GM12878 (cell line): ENCODE measurements around the gene AEN. TPM values are rescaled to one million over a fixed set of nuclear protein-coding genes. Genes with fewer than 3 reads are reported as not detected.

Experiments used
- ATAC-seq: fragments of 200-7000 bp; cut with Tn5 transposase; 3 replicates; pipeline ENCODE4 v1.9.1; 2020; ENCODE audit warnings: mild to moderate bottlenecking, moderate library complexity
- BruUV-seq: library from RNA; stranded (reverse); fragments of 400-500 nt; replicated peaks from 2 replicates; lab custom pipeline; 2021; lab: Mats Ljungman, UMichigan
- CTCF ChIA-PET: fragments of 300-600 bp; sonication (Branson Sonifier 250); formaldehyde crosslinking; extraction: SDS; loops from one replicate; lab custom pipeline; 2021; ENCODE audit warnings: inconsistent platforms; lab: Yijun Ruan, JAX
- POLR2A ChIA-PET: fragments of 350-600 bp; formaldehyde crosslinking; extraction: SDS; loops from one replicate; lab custom pipeline; 2021; ENCODE audit warnings: inconsistent platforms; lab: Charles Lee
- RAD21 ChIA-PET: fragments of 300-600 bp; sonication (Branson Sonifier 250); formaldehyde crosslinking; loops from one replicate; lab custom pipeline; 2023; ENCODE audit warnings: antibody characterized with exemption; ENCODE audit not compliant: unreplicated experiment; lab: Charles Lee
- SMC1A ChIA-PET: fragments of 300-600 bp; sonication (Branson Sonifier 250); formaldehyde crosslinking; loops from one replicate; lab custom pipeline; 2023; ENCODE audit not compliant: unreplicated experiment, uncharacterized antibody; lab: Charles Lee
- DNase-seq: peaks from one replicate; pipeline ENCODE4 v3.0.0-alpha.2; 2011; ENCODE audit warnings: low read depth, low spot score
- FAIRE-seq: peaks from 3 replicates; lab custom pipeline; 2011; peaks lifted over from hg19 to GRCh38; lab: Jason Lieb, UNC
- H2AFZ ChIP-seq: 2 replicates; pipeline ENCODE4 v1.6.0; 2011; ENCODE audit warnings: low read depth, low read length, control low read depth; ENCODE audit not compliant: control insufficient read depth
- H3K27ac ChIP-seq: 2 replicates; pipeline ENCODE4 v1.5.1; 2011; ENCODE audit warnings: control low read depth; ENCODE audit not compliant: control insufficient read depth, insufficient read depth
- H3K27me3 ChIP-seq, 2 experiments: replicated peaks in 1 of 2; 2 replicates each; pipeline versions ENCODE4 v1.6.0 to v1.6.1; 2011; ENCODE audit warnings: low read length in 1 of 2; ENCODE audit not compliant: control insufficient read depth in 2 of 2, insufficient read depth in 2 of 2
- H3K36me3 ChIP-seq, 2 experiments: 2 replicates each; pipeline ENCODE4 v1.5.1; 2011; ENCODE audit warnings: low read length in 1 of 2; ENCODE audit not compliant: control insufficient read depth in 2 of 2, insufficient read depth in 2 of 2
- H3K4me1 ChIP-seq: 2 replicates; pipeline ENCODE4 v1.6.1; 2011; ENCODE audit warnings: mild to moderate bottlenecking, low read length, moderate library complexity, mixed read lengths; ENCODE audit not compliant: control insufficient read depth, insufficient read depth
- H3K4me2 ChIP-seq: 2 replicates; pipeline ENCODE4 v1.6.0; 2011; ENCODE audit warnings: control low read depth; ENCODE audit not compliant: control insufficient read depth, insufficient read depth
- H3K4me3 ChIP-seq: fragments of 200-600 bp; sonication (generic); 2 replicates; pipeline ENCODE4 v1.5.1; 2016
- H3K79me2 ChIP-seq: 2 replicates; pipeline ENCODE4 v1.6.0; 2011; ENCODE audit warnings: low read length; ENCODE audit not compliant: control insufficient read depth, insufficient read depth
- H3K9ac ChIP-seq: 2 replicates; pipeline ENCODE4 v1.8.0; 2011; ENCODE audit warnings: low read length, control low read depth, mixed read lengths; ENCODE audit not compliant: control insufficient read depth, insufficient read depth
- H3K9me3 ChIP-seq: replicated peaks from 3 replicates; pipeline ENCODE4 v1.5.1; 2011; ENCODE audit warnings: mild to moderate bottlenecking, low read length; ENCODE audit not compliant: control insufficient read depth, insufficient read depth
- H4K20me1 ChIP-seq: 2 replicates; pipeline ENCODE4 v1.6.0; 2011; ENCODE audit not compliant: control insufficient read depth, insufficient read depth
- EP300 ChIP-seq, 2 experiments: fragments of 150-350 bp in 1 of 2; IDR thresholded peaks; 2 replicates each; pipeline ENCODE4 v1.6.1; 2011 to 2012; ENCODE audit warnings: low read depth in 2 of 2, low read length in 2 of 2, borderline replicate concordance in 1 of 2, improper control_type of control experiment in 1 of 2, inconsistent platforms in 1 of 2; ENCODE audit not compliant: control insufficient read depth in 1 of 2
- IKZF2 ChIP-seq, 2 experiments: fragments of 450-650 bp; IDR thresholded peaks; 2 replicates each; pipeline ENCODE4 v1.6.1; 2017; ENCODE audit warnings: mild to moderate bottlenecking in 2 of 2, moderate library complexity in 2 of 2
- MTA2 ChIP-seq: fragments of 450-650 bp; IDR thresholded peaks from 2 replicates; pipeline ENCODE4 v1.6.1; 2016; ENCODE audit warnings: low read depth, mild to moderate bottlenecking, moderate library complexity
- POU2F2 ChIP-seq: IDR thresholded peaks from 3 replicates; pipeline ENCODE4 v1.6.1; 2011; ENCODE audit warnings: low read depth, mild to moderate bottlenecking, low read length, borderline replicate concordance
- RUNX3 ChIP-seq: IDR thresholded peaks from 2 replicates; pipeline ENCODE4 v1.6.1; 2012; ENCODE audit warnings: low read length, inconsistent platforms
- SMC3 ChIP-seq: IDR thresholded peaks from 2 replicates; pipeline ENCODE4 v1.6.1; 2011; ENCODE audit warnings: low read length, improper control_type of control experiment, borderline replicate concordance
- WGBS: methylation state at CpG from one replicate; pipeline ENCODE4 v1.1.6; 2016; ENCODE audit warnings: low lambda C conversion rate; ENCODE audit not compliant: insufficient replicate concordance, insufficient coverage; ENCODE audit errors: missing lambda C conversion rate; 5-methylcytosine and 5-hydroxymethylcytosine counted together
- in situ Hi-C: fragments of 300-500 bp; cut with MboI; formaldehyde crosslinking; loops from 9 replicates; pipeline ENCODE4 v1.14.3; 2018; ENCODE audit warnings: mixed read lengths
- intact Hi-C: fragments of 100-400 bp; cut with micrococcal nuclease; formaldehyde crosslinking; loops from one replicate; pipeline ENCODE4 v1.14.2; 2022; ENCODE audit not compliant: unreplicated experiment
- polyA plus RNA-seq, 11 experiments: library from polyadenylated mRNA; depleted of rRNA in 4 of 11; unstranded in 6 of 11; stranded (reverse) in 5 of 11; fragments of >200 nt; fragmentation: Nextera tagmentation in 4 of 11; fragmentation: Illumina TruSeq in 1 of 11; extraction: Ambion mirVana in 4 of 11; extraction: Trizol in 1 of 11; gene quantifications; 1 replicate in 1 of 11; 2 replicates in 10 of 11; pipeline versions ENCODE4 v1.2.1 to v1.2.3, GENCODE V29; 2011 to 2016; ENCODE audit warnings: inconsistent platforms in 2 of 11, missing spikeins in 2 of 11, low read depth in 1 of 11
- total RNA-seq, 4 experiments: library from RNA; depleted of rRNA in 3 of 4; stranded (reverse); fragments of >200 nt in 3 of 4; fragmentation: Illumina TruSeq in 1 of 4; extraction: Trizol in 1 of 4; gene quantifications; 2 replicates each; pipeline versions ENCODE4 v1.2.1 to v1.2.3, GENCODE V29; 2013 to 2021

AEN gene
- total and polyA plus RNA-seq, 10 of the 15 experiments (the other 5 are each of a cell fraction or from before 2014, with no cell fraction given), result 11.7 to 81.2 (median 53.7) TPM

DNA sequence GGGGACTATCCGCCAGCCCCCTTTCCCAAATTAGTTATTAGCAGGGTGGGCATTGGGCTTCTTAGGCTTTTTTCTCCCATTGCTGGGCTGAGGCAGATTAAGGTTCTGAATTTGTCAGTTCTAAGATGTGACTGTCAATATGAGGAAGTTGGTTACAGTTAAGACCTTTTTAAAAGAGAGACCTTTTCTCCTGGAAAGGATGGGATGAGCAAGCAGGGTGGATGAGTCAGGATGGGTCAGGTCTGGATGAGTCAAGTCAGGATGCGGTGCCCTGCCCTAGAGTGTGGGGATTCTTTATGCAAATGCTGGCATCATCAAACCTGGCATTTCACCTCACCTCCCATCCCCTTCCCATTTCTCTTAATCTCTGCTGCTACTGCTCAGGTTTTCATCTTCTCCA, 1.9 kb downstream of the AEN start (continued):
- no peak for TF ChIP-seq SMC3
- 0 out of 2 replicates have a peak, but pooled peaks have one; percentile 23 for TF ChIP-seq MTA2
- TF ChIP-seq POU2F2, result peak; percentile 86; the same call in 2 of the 3 replicates
- TF ChIP-seq IKZF2 (IDR thresholded peaks at IDR 0.05), result peak; percentile 54 to 60; a peak in 3 of 4 replicates
- 0 out of 2 replicates have a peak, but pooled peaks have one; percentile 11 for TF ChIP-seq RUNX3

- no peak overlapping the region for H2AFZ ChIP-seq
- H3K27ac ChIP-seq, result peak overlapping the region; percentile 97
- H3K4me1 ChIP-seq, result peaks cover 53% of the 10 kb centered on the region
- ChIA-PET SMC1A (interaction anchor here (0.7 to 3.6 kb wide), 20 partner anchors 11 to 281 kb away, joined by 3 to 43 read pairs (median 6); partner anchors contain the start of gene ISG20), RAD21 (interaction anchor here (0.7 to 3.7 kb wide), 19 partner anchors 8 to 276 kb away, joined by 3 to 40 read pairs (median 6); no protein-coding TSS in a partner anchor), POLR2A (interaction anchor here (0.9 to 1.3 kb wide), 2 partner anchors 75 to 157 kb away, joined by 3 read pairs; partner anchors contain the start of gene MRPL46), CTCF (interaction anchor here (0.6 to 5.4 kb wide), 27 partner anchors 8 to 554 kb away, joined by 3 to 79 read pairs (median 7); no protein-coding TSS in a partner anchor)
- H3K4me3 ChIP-seq, result peak overlapping the region; percentile 83
- intact Hi-C loops (loop anchor here (1.0 to 5.0 kb wide), 6 partner anchors 33 to 271 kb away; partner anchors contain the start of genes DET1 and HAPLN3), in situ Hi-C loops (loop anchor here (5.0 kb wide), 1 partner anchor 146 kb away; no protein-coding TSS in a partner anchor)
- no peaks in the 10 kb centered on the region for H3K27me3 ChIP-seq
- peak; percentile 6 for ATAC-seq
- TF ChIP-seq RUNX3, result no peak
- no peak for TF ChIP-seq EP300 (IDR thresholded peaks at IDR 0.05; ENCODE audit: borderline replicate concordance in 1 of 2, control insufficient read depth in 1 of 2, low read depth in 2 of 2, low read length in 2 of 2)
- H3K9me3 ChIP-seq, result no peaks in the 10 kb centered on the region
- peak overlapping the region; percentile 98 for H3K4me2 ChIP-seq
- H4K20me1 ChIP-seq, result peaks cover 24% of the 10 kb centered on the region
- BruUV-seq, result no TSS peak
- H3K36me3 ChIP-seq, result peaks cover 14 to 22% of the 10 kb centered on the region in 2 experiments
- no peak for DNase-seq
- FAIRE-seq, result no peak
- peak overlapping the region; percentile 99 for H3K9ac ChIP-seq
- WGBS, result 22% methylated on average over 3 of the region's 3 CpGs
- H3K79me2 ChIP-seq, result peaks cover 75% of the 10 kb centered on the region
These were observed 2.5 kb downstream of the AEN start for GRCh38 chr15:88623632-88624031.
